Transverse colon (tissue), 4 donors: ENCODE measurements around the gene AEBP2. TPM values are rescaled to one million over a fixed set of nuclear protein-coding genes. Genes with fewer than 3 reads are reported as not detected.

Experiments
- DNase-seq: peaks from one replicate; pipeline ENCODE4 v3.0.0-alpha.2; 2019
- H3K27ac ChIP-seq, 4 donors: fragments of 200-600 bp; sonication (generic); 2 replicates each; pipeline ENCODE4 v1.5.1; 2016 to 2018; ENCODE audit warnings: inconsistent platforms in 4 of 4
- H3K27me3 ChIP-seq: fragments of 200-600 bp; sonication (generic); 2 replicates; pipeline ENCODE4 v1.5.1; 2017; ENCODE audit warnings: inconsistent platforms
- H3K36me3 ChIP-seq, 4 donors: fragments of 200-600 bp; sonication (generic); 2 replicates each; pipeline ENCODE4 v1.5.1; 2017 to 2019; ENCODE audit warnings: inconsistent platforms in 4 of 4
- H3K4me1 ChIP-seq, 4 donors: fragments of 200-600 bp; sonication (generic); 2 replicates each; pipeline ENCODE4 v1.5.1; 2017 to 2020; ENCODE audit warnings: inconsistent platforms in 4 of 4
- H3K4me3 ChIP-seq, 4 donors: fragments of 200-600 bp; sonication (generic); 1 replicate in 1 of 4; 2 replicates in 3 of 4; pipeline versions ENCODE4 v1.5.1 to v1.6.1; 2017 to 2019; ENCODE audit warnings: inconsistent platforms in 4 of 4
- H3K9me3 ChIP-seq, 2 donors: fragments of 200-600 bp; sonication (generic); 2 replicates each; pipeline ENCODE4 v1.5.1; 2017 to 2019; ENCODE audit warnings: inconsistent platforms in 2 of 2
- CTCF ChIP-seq, 5 experiments: fragments of 200-600 bp in 3 of 5; fragments of 450-650 bp in 2 of 5; sonication (generic) in 3 of 5; IDR thresholded peaks; 1 replicate in 2 of 5; 2 replicates in 3 of 5; pipeline ENCODE4 v1.5.1; 2016 to 2017; ENCODE audit warnings: antibody characterized with exemption in 5 of 5, inconsistent platforms in 3 of 5, mild to moderate bottlenecking in 2 of 5, moderate library complexity in 1 of 5
- EP300 ChIP-seq: sonication (generic); formaldehyde crosslinking; IDR thresholded peaks from one replicate; pipeline ENCODE4 v1.6.1; 2017; ENCODE audit warnings: antibody characterized with exemption, low read depth
- POLR2A ChIP-seq: fragments of 450-650 bp; IDR thresholded peaks from one replicate; pipeline ENCODE4 v1.6.1; 2016; ENCODE audit warnings: antibody characterized with exemption, mild to moderate bottlenecking, moderate library complexity
- POLR2AphosphoS5 ChIP-seq, 3 donors: sonication (generic); formaldehyde crosslinking; IDR thresholded peaks; one replicate each; pipeline ENCODE4 v1.6.1; 2016; ENCODE audit warnings: antibody characterized with exemption in 3 of 3
- WGBS, 2 donors: methylation state at CpG; one replicate each; pipeline ENCODE4 v1.1.5; 2018; ENCODE audit warnings: low coverage in 1 of 2; 5-methylcytosine and 5-hydroxymethylcytosine counted together
- in situ Hi-C, 4 donors: fragments of 200-750 bp; cut with MboI; loops; one replicate each; pipeline versions ENCODE4 v1.15.0 to v1.15.1; 2017; ENCODE audit warnings: low sequenced_read_pairs in 3 of 4, low pct_ligation_motif_present in 1 of 4, low pct_unique_long_range_greater_than_20kb in 1 of 4
- intact Hi-C: fragments of 100-400 bp; cut with DNase I; formaldehyde crosslinking; loops from one replicate; pipeline ENCODE4 v1.15.1; 2023; ENCODE audit warnings: low total_unique reads
- total RNA-seq, 4 donors: library from RNA; depleted of rRNA; stranded (reverse); fragments of >200 nt; gene quantifications; one replicate each; pipeline ENCODE4 v1.1.0, GENCODE V29; 2016

The AEBP2 gene
- total RNA-seq, 4 donors from 2014 or later, result 12.5 to 37.3 (median 32.2) TPM

- Histone ChIP-seq H3K27me3 (no peaks in the 10 kb centered on the region), H3K9me3 (peaks cover 10 to 11% of the 10 kb centered on the region in 2 donors), H3K27ac (no peak overlapping the region), H3K36me3 (peaks cover 0 to 40% (median 3%) of the 10 kb centered on the region in 4 donors), H3K4me3 (no peak overlapping the region), H3K4me1 (peaks cover 0 to 1% (median 0%) of the 10 kb centered on the region in 4 donors)
- in situ Hi-C loops, result no loop called here
- 94 to 98% methylated on average over 8 of the region's 8 CpGs for WGBS, 2 donors
- no peak for DNase-seq
- TF ChIP-seq CTCF (IDR thresholded peaks at IDR 0.05) (no peak), POLR2A (no peak), POLR2AphosphoS5 (IDR thresholded peaks at IDR 0.05) (no peak), EP300 (no peak)
- intact Hi-C loops, result no loop called here
These were observed 37.8 kb downstream of the AEBP2 start for GRCh38 chr12:19477071-19477470.

- Histone ChIP-seq H3K9me3 (peaks cover 10 to 11% of the 10 kb centered on the region in 2 donors), H3K4me1 (peaks cover 0 to 11% (median 0%) of the 10 kb centered on the region in 4 donors), H3K27me3 (no peaks in the 10 kb centered on the region), H3K36me3 (peaks cover 0 to 19% (median 0%) of the 10 kb centered on the region in 4 donors), H3K27ac (no peak overlapping the region), H3K4me3 (no peak overlapping the region)
- TF ChIP-seq EP300, result no peak
- TF ChIP-seq CTCF (IDR thresholded peaks at IDR 0.05), result no peak
- no peak for TF ChIP-seq POLR2AphosphoS5 (IDR thresholded peaks at IDR 0.05)
- TF ChIP-seq POLR2A, result no peak
- intact Hi-C loops, result no loop called here
- DNase-seq, result no peak
- 88 to 96% methylated on average over 1 of the region's 1 CpG for WGBS, 2 donors
- in situ Hi-C loops, result no loop called here
These were observed 41.2 kb downstream of the AEBP2 start for GRCh38 chr12:19480459-19480858.

- no peak for DNase-seq
- peaks cover 0 to 11% (median 0%) of the 10 kb centered on the region in 4 donors for H3K4me1 ChIP-seq
- intact Hi-C loops, result no loop called here
- in situ Hi-C loops, result no loop called here
- no peak for TF ChIP-seq CTCF (IDR thresholded peaks at IDR 0.05)
- TF ChIP-seq EP300, result no peak
- no peak for TF ChIP-seq POLR2AphosphoS5 (IDR thresholded peaks at IDR 0.05)
- TF ChIP-seq POLR2A, result no peak
- H3K9me3 ChIP-seq, result peaks cover 10 to 11% of the 10 kb centered on the region in 2 donors
- H3K4me3 ChIP-seq, result no peak overlapping the region
- H3K36me3 ChIP-seq, result peaks cover 0 to 11% (median 0%) of the 10 kb centered on the region in 4 donors
- no peaks in the 10 kb centered on the region for H3K27me3 ChIP-seq
- 91% methylated on average over 3 of the region's 3 CpGs; no CpG with 5 or more reads in 1 of the 2 donors for WGBS, 2 donors
- no peak overlapping the region for H3K27ac ChIP-seq
These were observed 42.7 kb downstream of the AEBP2 start for GRCh38 chr12:19482036-19482435.

- Histone ChIP-seq H3K36me3 (peaks cover 0 to 11% (median 0%) of the 10 kb centered on the region in 4 donors), H3K27me3 (no peaks in the 10 kb centered on the region), H3K4me1 (peaks cover 0 to 11% (median 0%) of the 10 kb centered on the region in 4 donors), H3K4me3 (no peak overlapping the region), H3K9me3 (peaks cover 10 to 11% of the 10 kb centered on the region in 2 donors), H3K27ac (no peak overlapping the region)
- in situ Hi-C loops, result no loop called here
- intact Hi-C loops, result no loop called here
- 58 to 82% methylated on average over 4 to 9 of the region's 9 CpGs for WGBS, 2 donors
- TF ChIP-seq EP300 (no peak), POLR2A (no peak), POLR2AphosphoS5 (IDR thresholded peaks at IDR 0.05) (no peak), CTCF (IDR thresholded peaks at IDR 0.05) (no peak)
- no peak for DNase-seq
These were observed 43.3 kb downstream of the AEBP2 start for GRCh38 chr12:19482551-19483109.
